Islet precursor cell (in vitro differentiated cells): ENCODE results near the gene GNPTAB.
"Not testable (repeated sequence)": the region's sequence is repeated elsewhere in the genome, so short reads cannot be mapped to it uniquely, and the experiment has no call there.

Source experiments
- DNase-seq: peaks from one replicate; pipeline ENCODE4 v3.0.0-alpha.2; 2018

GNPTAB gene

DNA sequence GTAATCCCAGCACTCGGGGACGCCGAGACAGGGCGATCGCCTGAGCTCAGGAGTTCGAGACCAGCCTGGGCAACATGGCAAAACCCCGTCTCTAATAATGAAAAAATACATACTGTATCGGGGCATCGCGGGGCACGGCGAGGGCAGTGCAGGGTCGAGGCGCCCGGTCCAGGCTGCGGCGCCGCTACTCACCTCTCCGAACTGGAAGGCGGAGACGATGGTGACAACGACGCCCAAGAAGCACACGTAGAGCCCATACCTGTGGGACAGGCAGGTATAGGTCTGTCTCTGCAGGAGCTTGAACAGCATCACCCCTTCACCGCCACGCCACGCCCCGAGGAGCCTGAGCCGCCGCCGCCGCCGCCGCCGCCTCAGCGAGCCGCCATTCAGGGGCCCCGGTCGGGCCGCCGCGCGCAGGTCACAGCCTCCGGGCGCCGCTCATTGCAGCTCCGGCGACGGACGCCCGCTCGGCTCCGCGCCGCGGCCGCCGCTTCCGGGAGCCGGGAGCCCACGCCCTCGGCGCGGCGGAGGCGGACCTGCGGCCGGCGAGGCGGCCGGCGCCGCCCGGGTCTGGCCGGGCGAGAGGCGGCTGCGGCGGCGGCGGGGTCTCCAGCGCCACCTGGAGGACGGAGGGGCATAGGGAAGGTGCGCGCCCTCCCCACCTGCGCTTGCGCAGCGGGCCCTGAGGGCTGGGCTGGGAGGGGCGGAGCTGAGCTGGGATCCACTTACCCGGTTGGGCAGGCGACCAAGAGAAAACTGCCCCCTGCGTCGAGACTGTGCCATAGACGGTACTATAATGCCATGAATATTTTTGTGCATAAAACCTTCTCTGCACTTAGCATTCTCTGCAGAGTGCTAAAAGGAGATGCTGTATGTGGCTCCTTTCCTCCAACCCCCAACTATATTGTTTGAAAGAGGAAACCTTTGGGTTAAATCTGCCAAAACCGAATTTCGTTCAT lies at the start of gene GNPTAB:
GNPTAB (minus strand) TSS at position 593 of the 959 bp plus-strand sequence; CDS start at position 309, 284 bp downstream.
- peak; percentile 97 for DNase-seq

DNA sequence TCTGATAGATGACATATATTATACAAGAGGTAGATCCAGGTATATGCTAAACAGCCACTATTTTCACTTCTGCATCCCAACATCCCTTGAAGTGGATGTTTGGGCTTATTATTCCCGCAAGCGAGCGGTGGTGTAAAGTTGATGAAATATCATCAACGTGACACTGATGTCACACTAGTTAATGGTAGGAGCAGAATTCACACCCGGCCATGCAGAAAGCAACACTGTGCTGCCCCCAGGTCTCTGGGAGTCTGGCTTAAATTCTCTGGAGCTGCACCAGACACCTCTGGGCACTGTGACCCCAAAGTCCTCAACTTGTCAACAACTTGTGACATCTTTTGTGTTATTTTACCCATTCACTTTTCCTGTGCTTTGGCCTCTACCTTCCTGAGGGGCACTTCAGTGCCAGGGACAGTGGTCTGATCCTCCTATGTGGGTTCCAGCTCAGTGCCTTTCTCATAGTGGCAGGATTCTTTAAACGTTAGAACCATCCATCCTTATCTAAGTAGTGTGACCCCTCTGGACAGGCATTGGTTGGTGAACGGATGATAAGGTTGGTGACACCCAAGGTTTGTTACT lies 47.6 kb upstream of the GNPTAB start:
- DNase-seq: no peak

DNA sequence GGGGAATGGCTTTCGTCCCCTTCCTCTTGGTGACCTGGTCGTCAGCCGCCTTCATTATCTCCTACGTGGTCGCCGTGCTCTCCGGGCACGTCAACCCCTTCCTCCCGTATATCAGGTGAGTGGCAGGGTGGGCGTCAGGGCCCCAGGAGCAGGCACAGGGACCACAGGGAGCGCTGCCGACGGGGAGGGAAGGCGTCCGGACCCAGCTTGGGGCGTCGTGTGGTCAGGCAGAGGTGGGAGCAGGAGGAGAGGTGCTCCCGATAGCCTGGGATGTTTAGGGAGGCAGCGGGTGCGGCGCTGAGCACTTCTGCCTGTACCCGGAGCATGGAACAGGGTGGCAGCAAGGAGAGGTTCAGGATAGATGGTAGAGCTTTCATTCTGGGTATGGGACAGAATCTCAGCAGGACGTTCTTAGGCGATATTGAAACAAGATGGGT lies 47.1 kb upstream of the GNPTAB start:
- DNase-seq: no peak

DNA sequence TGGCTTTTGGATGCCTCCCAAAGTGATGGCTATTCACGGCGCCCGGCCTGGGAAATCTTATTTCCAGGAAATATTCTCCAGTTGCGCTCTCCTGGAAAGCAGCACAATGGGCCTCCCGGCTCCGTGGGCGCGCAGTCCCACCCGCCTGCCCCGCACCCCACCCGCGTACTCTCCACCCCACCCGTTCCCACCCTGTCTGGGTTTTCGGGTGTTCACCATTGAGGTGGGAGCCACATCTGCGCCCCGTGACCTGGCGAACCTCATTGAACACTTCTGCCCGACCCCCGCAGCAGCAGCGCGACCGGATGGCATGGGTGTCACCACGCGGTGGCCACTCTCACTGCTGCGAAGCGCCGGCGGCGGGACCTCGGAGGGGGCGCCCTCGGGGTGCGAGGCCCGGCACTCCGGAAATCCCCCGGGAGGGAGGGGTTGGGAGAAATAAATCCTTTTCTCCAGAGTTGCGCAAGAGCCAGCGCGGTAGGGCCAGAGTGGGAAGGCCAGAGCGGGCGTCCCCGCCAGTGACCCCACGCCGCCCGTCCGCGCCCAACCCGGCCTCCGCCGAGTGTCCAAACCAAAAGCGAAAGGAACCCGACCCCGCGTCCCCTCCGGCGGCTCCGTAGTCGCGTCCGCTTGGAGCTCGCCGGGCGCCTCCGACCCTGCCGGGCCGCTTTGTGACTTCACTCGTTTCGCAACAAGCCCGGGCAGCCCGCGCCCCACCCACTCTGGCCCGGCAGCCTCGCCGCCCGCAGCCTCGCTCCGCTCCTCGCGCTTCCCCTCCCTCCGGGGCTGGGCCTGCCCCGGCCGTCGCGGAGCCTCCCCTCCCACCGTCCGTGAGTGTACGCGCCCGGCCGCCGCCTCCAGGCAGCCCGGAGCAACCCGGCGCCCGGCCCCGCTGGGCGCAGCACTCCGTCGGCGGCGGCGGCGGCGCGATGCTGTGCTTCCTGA lies 46.4 kb upstream of the GNPTAB start, which contains the start of gene DRAM1:
DRAM1 (plus strand) TSS at position 720 of the 945 bp plus-strand sequence; CDS start at position 930, 210 bp downstream.
- peak; percentile 97 for DNase-seq

DNA sequence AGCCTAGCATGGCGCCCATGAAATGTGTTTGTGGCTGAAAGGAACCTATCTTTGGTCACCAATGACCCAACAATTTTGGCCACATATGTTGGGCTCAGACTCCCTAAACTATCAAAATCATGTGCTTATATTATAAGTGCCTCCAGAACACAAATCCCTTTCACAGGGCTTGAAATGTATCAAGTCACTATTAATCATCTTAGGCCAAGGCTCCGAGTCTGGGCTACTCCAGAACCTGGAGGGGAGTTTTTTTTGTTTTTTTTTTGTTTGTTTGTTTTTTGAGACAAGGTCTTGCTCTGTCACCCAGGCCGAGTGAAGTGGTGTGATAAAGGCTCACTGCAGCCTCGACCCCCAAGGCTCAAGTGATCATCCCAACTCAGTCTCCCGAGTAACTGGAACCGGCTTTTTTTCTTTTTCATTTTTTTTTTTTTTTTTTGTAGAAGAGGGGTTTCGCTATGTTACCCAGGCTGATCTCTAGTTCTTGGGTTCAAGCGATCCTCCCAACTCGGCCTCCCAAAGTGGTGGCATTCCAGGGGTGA lies 45.6 kb upstream of the GNPTAB start:
- no peak for DNase-seq

DNA sequence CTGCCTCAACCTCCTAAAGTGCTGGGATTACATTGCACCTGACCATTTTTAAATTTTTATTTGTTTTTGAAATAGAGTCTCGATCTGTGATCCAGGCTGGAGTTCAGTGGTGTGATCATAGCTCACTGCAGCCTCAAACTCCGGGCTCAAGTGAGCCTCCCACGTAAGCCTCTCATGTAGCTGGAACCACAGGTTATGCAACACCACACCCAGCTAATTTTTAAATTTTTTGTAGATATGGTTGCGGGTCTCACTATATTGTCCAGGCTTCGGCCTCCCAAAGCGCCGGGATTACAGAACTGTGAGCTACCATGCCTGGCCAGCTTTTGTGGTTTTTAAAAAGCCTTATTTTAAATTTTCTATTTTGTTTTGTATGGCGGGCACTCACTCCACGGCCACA lies 44.4 kb upstream of the GNPTAB start:
- no peak for DNase-seq

DNA sequence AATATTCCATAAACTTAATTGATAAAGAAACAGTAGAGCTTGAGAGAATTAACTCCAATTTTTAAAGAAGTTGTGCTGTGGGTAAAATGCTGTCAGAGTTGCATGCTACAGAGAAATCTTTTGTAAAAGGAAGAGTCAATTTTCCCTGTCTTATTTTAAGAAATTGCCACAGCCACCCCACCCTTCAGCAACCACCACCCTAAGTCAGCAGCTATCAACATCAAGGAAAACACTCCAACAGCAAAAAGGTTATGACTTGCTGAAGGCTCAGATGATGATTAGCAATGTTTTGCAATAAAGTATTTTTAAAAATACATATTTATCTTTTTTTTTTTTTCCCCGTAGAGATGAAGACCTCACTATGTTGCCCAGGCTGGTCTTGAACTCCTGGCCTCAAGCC lies 40.2 kb upstream of the GNPTAB start:
- DNase-seq: no peak

DNA sequence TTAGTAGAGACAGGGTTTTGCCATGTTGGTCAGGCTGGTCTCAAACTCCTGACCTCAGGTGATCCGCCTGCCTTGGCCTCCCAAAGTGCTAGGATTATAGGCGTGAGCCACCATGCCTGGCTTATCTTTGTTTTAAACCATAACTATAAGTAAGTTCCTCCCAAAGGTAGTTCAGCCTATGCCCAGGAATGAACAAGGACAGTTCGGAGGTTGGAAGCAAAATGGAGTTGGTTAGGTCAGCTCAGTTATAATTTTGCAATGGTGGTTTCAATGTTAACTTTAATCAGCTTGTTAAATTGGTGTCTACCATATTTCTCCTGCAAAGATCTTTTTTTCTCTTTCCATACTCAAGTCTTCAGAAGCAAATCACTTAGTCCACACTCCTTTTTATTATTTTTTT lies 36.9 kb upstream of the GNPTAB start:
- DNase-seq: not testable (repeated sequence)

DNA sequence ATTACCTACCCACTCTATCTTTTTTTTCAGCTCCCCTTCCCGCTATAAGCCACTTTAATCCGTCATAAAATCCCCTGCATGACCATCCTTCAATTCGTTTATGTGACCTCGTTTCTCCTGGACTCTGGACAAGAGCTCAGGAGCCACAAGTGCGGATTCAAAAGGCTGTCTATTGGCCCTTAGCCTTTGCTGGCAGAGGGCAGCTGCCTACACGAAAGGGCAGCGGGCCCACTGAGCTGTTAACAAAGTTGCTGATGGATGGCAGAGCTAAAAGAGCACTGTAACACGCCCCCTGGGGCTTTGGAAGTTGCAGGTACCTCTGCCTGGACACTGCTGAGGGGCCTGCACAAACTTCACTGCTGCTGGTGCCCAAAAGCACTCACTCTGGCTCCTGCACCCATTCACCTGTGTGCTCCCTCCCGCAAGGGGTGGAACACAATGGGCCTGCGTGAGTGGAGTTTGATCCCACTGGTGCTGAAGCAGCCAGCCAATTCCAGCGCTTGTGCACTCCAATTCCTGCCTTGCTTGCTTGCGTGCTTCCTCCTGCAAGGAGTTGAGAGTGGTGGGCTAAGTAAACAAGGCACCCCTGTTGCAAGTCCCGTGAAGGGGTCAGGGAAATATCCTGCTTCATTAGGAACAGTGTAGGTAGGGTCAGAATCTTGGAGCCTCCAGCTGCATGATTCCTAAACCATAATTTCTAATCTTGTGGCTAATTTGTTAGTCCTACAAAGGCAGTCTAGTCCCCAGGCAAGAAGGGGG lies 36.0 kb upstream of the GNPTAB start:
- DNase-seq: peak; percentile 63

DNA sequence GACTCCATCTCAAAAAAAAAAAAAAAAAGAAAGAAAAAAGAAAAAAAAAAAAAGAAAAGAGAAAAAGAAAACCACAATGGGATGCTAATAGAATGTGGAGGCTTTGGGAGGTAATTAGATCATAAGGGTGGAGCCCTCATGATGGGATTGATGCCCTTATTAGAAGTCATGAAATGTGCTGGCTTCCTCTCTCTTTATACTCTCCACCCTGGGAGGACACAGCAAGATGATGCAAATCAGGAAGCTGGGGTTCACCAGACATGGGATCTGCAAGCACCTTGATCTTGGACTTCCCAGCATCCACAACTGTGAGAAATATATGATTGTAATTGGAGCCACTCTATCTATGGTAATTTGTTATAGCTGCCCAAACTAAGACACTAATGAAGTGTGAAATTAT lies 33.2 kb upstream of the GNPTAB start:
- no peak for DNase-seq

DNA sequence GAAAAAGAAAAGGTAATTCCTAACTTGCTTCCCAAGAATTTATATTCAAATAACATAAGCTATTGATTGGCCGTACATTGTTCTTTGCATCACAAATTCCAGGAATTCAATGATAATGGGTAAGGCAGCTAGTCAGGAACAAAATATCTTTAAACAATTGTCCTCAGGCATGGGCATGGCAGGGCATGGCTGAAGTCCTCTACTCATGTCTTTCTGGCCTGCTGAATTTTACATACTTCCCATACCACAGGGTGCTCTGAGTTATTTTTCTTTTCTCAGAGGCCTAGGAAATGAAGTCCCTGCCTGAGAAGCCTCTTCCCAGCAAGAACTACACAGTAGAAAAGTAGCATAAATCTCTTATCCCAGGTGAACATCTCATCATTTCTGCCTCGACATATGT lies 31.5 kb upstream of the GNPTAB start:
- DNase-seq: no peak

DNA sequence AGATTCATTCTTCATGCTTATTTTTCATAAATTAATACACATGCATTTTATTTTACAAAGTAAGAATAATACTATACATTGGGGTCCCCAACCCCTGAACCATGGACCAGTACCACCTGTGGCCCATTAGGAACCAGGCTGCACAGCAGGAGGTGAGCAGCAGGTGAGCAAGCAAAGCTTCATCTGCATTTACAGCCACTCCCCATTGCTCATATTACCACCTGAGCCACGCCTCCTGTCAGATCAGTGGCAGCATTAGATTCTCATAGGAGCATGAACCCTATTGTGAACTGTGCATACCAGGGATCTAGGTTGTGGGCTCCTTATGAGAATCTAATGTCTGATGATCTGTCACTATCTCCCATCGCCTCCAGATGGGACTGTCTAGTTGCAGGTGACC lies 30.9 kb upstream of the GNPTAB start:
- not testable (repeated sequence) for DNase-seq

DNA sequence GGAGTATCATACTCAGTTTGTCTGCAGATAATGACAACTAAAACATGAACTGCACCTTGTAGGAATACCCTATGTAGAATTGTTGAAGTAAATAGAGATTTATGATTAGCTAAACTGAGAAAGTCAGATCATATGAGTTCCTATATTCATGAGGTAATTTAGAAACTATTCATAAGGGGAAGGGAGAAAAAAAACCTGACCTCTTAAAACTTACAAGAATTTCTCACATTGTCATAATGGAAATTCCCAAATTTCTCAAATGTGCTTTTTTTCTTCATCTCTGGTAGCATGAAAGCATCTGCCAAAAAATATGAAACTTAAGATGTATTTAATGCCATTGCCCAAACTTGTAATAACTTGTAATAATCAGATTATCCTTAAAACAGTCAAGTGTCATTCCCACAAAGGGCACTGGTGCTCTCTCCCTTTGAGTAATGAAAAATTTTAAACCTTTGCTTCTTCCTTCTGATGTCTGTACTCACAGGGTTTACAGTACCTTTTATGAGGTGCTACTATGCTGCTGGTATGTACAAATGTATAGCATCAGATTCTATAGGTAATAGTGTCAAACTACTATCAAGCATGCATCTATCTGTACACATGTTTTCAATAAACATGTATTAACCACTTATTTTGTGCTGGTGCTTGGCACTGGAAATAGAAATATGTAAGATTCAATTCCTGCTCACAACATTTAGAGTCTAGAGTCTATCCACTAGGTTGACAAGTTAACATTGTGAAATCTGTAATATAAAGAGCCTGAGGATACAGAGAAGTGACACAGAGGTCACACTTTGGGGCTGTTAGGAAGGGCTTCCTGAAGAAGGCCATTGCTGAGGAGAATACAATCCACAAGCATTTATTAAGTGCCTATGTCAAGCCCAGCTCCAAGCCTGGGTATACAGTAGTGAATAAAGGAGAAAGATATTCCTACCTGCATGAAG lies 29.2 kb upstream of the GNPTAB start:
- DNase-seq: no peak

DNA sequence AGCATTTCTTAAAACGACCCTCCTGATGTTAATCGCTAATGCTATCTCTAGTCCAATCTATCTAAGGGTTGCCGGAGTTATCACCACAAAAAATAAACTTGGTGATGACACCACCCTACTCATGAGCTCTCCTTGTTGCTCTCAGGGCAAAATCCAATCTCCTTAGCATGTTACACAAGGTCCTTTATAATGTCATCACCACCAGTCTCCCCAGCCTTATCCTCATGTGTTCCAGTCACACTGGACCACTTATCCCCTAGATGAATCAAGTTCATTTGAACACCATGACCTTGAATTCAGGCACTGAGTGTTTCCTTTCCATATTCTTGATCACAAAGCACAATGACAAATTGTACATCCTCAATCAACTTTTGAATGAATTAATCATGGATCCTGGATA lies 27.6 kb upstream of the GNPTAB start:
- DNase-seq: no peak

DNA sequence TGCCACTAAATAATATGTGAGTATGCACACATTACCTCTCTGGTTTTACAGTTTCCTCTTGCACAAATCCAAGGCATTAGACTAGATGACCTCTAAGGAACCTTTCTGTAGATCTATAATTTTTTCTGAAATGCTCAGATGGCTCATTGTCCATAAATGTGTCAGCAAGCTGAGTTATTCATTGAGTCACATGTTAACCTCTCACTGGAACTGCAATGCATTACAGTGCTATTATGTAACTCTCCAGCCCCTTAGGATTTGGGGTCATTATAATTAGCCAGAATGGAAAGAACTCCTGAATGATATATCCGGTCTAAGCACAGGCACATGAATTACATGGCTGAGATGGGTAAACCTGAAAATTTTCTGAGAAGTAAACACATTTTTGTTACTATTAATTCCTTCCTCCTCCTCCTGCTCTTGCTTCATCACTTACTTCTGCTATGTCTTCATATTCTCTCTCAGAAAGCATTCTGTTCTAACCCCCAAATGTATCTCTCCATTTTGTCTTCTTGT lies 26.3 kb upstream of the GNPTAB start:
- no peak for DNase-seq

DNA sequence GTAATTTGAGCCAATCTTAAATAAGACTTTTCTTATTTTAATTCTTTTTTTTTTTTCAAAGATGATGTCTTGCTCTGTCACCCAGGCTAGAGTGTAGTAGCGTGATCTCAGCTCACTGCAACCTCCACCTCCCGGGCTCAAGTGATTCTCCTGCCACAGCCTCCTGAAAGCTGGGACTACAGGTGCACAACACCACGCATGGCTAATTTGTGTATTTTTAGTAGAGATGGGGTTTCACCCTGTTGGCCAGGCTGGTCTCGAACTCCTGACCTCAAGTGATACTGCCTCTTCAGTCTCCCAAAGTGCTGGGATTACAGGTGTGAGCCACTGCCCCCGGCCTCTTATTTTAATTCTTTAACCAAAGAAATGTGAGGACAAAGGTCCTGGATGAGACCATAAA lies 25.9 kb upstream of the GNPTAB start:
- DNase-seq: not testable (repeated sequence)

DNA sequence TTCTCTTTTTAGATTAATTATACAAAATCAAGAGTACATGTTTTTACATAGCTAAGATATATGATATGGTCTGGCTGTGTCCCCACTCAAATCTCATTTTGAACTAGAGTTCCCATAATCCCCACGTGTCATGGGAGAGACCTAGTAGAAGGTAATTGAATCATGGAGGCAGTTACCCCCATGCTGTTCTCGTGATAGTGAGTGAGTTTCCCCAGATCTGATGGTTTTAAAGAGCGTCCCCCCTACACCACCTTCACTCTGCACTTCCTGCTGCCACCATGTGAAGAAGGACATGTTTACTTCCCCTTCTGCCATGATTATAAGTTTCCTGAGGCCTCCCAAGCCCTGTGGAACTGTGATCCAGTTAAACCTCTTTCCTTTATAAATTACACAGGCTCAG lies 25.2 kb upstream of the GNPTAB start:
- DNase-seq: no peak

DNA sequence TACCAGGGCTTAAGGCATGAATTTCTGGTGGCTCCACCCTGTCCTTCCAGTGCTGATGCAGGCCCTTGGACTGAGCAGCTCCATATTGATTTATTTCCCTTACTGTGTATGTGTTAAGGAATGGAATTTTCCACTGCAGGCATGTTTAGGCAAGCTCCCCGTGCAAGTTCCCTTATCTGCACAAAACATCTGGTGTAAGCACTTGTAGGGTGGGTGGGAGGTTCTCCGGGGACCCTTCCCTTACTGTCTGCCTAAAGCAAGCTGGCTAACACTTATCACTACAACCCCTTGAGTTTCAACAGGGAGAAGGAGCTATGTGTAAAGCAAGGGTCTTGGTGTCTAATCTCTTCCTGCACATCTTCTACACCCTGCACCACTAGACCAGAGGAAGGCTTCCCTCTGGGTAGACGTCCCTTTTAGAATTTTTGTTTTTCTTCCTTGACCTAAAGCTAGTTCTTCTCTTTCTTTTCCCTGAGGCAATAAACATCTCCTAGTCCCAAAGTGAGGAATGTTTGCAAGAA lies 24.7 kb upstream of the GNPTAB start:
- peak; percentile 80 for DNase-seq

DNA sequence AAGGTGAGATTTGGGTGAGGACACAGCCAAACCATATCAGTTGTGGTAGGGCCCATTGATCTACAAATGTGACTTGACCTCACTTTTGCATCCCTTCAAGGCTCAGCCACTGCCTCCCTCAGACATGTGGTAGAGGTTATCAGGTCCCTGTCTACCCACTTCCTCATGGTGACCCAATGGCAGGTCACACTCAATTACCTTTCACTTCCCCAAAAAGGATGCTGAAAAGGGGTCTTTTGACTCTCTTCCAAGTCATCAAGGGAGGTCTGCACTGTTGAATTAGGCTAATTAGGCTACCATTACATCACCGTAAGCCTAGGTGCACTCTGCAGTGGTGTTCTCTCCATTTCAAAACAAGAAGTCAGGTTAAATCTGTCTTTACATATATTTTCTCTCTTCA lies 24.0 kb upstream of the GNPTAB start:
- no peak for DNase-seq

DNA sequence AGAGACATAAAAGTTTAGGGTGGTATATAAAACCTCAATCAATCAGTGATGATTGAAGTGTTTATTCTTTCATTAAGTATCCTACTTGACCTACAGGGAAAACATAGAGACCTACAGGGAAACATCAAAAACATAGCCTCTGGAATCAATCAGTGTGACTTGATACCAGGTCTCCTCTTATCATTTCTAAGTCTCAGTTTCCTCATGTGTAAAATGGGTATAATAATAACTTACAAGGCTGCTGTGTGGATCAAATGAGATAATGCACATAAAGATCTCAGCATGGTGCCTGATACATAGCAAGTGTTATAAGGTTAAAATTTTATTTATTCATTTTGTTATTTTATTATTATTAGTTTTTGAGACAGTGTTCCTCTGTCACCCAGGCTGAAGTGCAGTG lies 22.2 kb upstream of the GNPTAB start:
- DNase-seq: no peak
